ENCODE data around the gene EVC. TPM values are rescaled to one million over a fixed set of nuclear protein-coding genes. Genes with fewer than 3 reads are reported as not detected.
"Not testable (repeated sequence)": the region's sequence is repeated elsewhere in the genome, so short reads cannot be mapped to it uniquely, and the experiment has no call there.

EVC gene
- total RNA-seq, 1 donor = 69.1 TPM

DNA sequence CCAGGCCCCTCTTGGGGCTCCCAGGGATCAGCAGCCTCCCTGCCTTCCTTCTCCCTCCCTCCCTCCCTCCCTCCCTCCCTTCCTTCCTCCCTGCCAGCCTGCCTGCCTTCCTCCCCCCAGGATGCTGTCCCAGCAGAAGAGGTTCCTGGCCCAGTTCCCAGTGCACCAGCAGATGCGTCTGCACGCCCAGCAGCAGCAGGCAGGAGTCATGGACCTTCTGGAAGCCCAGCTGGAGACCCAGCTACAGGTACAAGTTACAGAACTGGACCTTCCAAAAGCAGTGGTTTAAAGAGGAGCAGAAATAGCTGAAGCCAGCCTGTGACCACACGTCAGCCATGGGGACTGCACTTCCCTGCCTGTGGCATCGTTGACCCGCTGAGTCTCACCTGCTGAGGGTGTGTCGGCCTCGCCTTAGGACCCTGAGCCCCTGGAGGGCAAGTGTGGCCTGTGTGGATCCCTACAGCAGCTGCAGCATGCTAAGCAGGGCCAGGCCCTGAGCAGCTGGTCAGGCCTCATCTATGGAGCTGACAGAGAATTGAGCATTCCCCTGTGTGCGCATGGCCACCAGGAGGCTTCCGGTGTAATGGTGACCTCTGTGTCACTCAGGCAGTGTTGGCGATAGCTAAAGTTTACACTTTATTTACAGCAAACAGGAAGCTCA lies 97.2 kb downstream of the EVC start:
- H3K27me3 ChIP-seq (ENCODE audit: insufficient read depth, low read length) = no peaks in the 10 kb centered on the region
- no peak overlapping the region for H3K4me3 ChIP-seq (ENCODE audit: insufficient read depth, low read length)
- H3K4me1 ChIP-seq (ENCODE audit: insufficient read depth, low read length) = no peaks in the 10 kb centered on the region
- H2AFZ ChIP-seq (ENCODE audit: low read length) = no peak overlapping the region
- H3K9me3 ChIP-seq (ENCODE audit: low read depth, low read length) = no peaks in the 10 kb centered on the region
- no peak for TF ChIP-seq CTCF (IDR thresholded peaks at IDR 0.05; ENCODE audit: extremely low read depth, low read depth, low read length)
- no peak overlapping the region for H3K4me2 ChIP-seq (ENCODE audit: insufficient read depth, low read length)
- DNase-seq (ENCODE audit: insufficient read length, low spot score, missing footprints) = peak; percentile 87
- no peaks in the 10 kb centered on the region for H3K79me2 ChIP-seq (ENCODE audit: insufficient read depth, low read length)
- H3K27ac ChIP-seq (ENCODE audit: low read depth, low read length) = no peak overlapping the region
- peaks cover 82% of the 10 kb centered on the region for H3K36me3 ChIP-seq (ENCODE audit: insufficient read depth, low read length)
- peaks cover 19% of the 10 kb centered on the region for H4K20me1 ChIP-seq (ENCODE audit: insufficient read depth, low read length)

GRCh38 chr4:5809216-5809776 lies 98.3 kb downstream of the EVC start:
- Histone ChIP-seq H3K27ac (ENCODE audit: low read depth, low read length) (no peak overlapping the region), H3K9me3 (ENCODE audit: low read depth, low read length) (no peaks in the 10 kb centered on the region), H3K4me2 (ENCODE audit: insufficient read depth, low read length) (no peak overlapping the region), H3K79me2 (ENCODE audit: insufficient read depth, low read length) (peaks cover 3% of the 10 kb centered on the region), H3K4me1 (ENCODE audit: insufficient read depth, low read length) (no peaks in the 10 kb centered on the region), H3K4me3 (ENCODE audit: insufficient read depth, low read length) (no peak overlapping the region), H4K20me1 (ENCODE audit: insufficient read depth, low read length) (peaks cover 29% of the 10 kb centered on the region), H2AFZ (ENCODE audit: low read length) (no peak overlapping the region), H3K27me3 (ENCODE audit: insufficient read depth, low read length) (no peaks in the 10 kb centered on the region), H3K36me3 (ENCODE audit: insufficient read depth, low read length) (peaks cover 82% of the 10 kb centered on the region)
- no peak for TF ChIP-seq CTCF (IDR thresholded peaks at IDR 0.05; ENCODE audit: extremely low read depth, low read depth, low read length)
- peak; percentile 60 for DNase-seq (ENCODE audit: insufficient read length, low spot score, missing footprints)

GRCh38 chr4:5810151-5810550 lies 99.2 kb downstream of the EVC start:
- no peak overlapping the region for H2AFZ ChIP-seq (ENCODE audit: low read length)
- TF ChIP-seq CTCF (IDR thresholded peaks at IDR 0.05; ENCODE audit: extremely low read depth, low read depth, low read length) = no peak
- H3K36me3 ChIP-seq (ENCODE audit: insufficient read depth, low read length) = peaks cover 81% of the 10 kb centered on the region
- H3K27ac ChIP-seq (ENCODE audit: low read depth, low read length) = no peak overlapping the region
- H3K27me3 ChIP-seq (ENCODE audit: insufficient read depth, low read length) = no peaks in the 10 kb centered on the region
- H4K20me1 ChIP-seq (ENCODE audit: insufficient read depth, low read length) = peaks cover 37% of the 10 kb centered on the region
- DNase-seq (ENCODE audit: insufficient read length, low spot score, missing footprints) = no peak
- no peak overlapping the region for H3K4me2 ChIP-seq (ENCODE audit: insufficient read depth, low read length)
- H3K79me2 ChIP-seq (ENCODE audit: insufficient read depth, low read length) = peaks cover 9% of the 10 kb centered on the region
- no peaks in the 10 kb centered on the region for H3K4me1 ChIP-seq (ENCODE audit: insufficient read depth, low read length)
- H3K9me3 ChIP-seq (ENCODE audit: low read depth, low read length) = no peaks in the 10 kb centered on the region
- no peak overlapping the region for H3K4me3 ChIP-seq (ENCODE audit: insufficient read depth, low read length)

- no peaks in the 10 kb centered on the region for H3K4me1 ChIP-seq (ENCODE audit: insufficient read depth, low read length)
- no peak for TF ChIP-seq CTCF (IDR thresholded peaks at IDR 0.05; ENCODE audit: extremely low read depth, low read depth, low read length)
- H3K4me2 ChIP-seq (ENCODE audit: insufficient read depth, low read length) = no peak overlapping the region
- peak; percentile 67 for DNase-seq (ENCODE audit: insufficient read length, low spot score, missing footprints)
- peaks cover 9% of the 10 kb centered on the region for H3K79me2 ChIP-seq (ENCODE audit: insufficient read depth, low read length)
- H3K4me3 ChIP-seq (ENCODE audit: insufficient read depth, low read length) = no peak overlapping the region
- H3K36me3 ChIP-seq (ENCODE audit: insufficient read depth, low read length) = peaks cover 74% of the 10 kb centered on the region
- peaks cover 42% of the 10 kb centered on the region for H4K20me1 ChIP-seq (ENCODE audit: insufficient read depth, low read length)
- H3K9me3 ChIP-seq (ENCODE audit: low read depth, low read length) = no peaks in the 10 kb centered on the region
- no peak overlapping the region for H3K27ac ChIP-seq (ENCODE audit: low read depth, low read length)
- H3K27me3 ChIP-seq (ENCODE audit: insufficient read depth, low read length) = no peaks in the 10 kb centered on the region
- H2AFZ ChIP-seq (ENCODE audit: low read length) = no peak overlapping the region
Measured at GRCh38 chr4:5810770-5811430, 99.9 kb downstream of the EVC start.

- H3K9me3 ChIP-seq (ENCODE audit: low read depth, low read length); H3K27me3 ChIP-seq (ENCODE audit: insufficient read depth, low read length); DNase-seq (ENCODE audit: insufficient read length, low spot score, missing footprints); H2AFZ ChIP-seq (ENCODE audit: low read length); H3K4me2 ChIP-seq (ENCODE audit: insufficient read depth, low read length); H3K4me1 ChIP-seq (ENCODE audit: insufficient read depth, low read length); H3K4me3 ChIP-seq (ENCODE audit: insufficient read depth, low read length): not testable (repeated sequence)
- Histone ChIP-seq H3K79me2 (ENCODE audit: insufficient read depth, low read length) (peaks cover 16% of the 10 kb centered on the region), H4K20me1 (ENCODE audit: insufficient read depth, low read length) (peaks cover 45% of the 10 kb centered on the region), H3K27ac (ENCODE audit: low read depth, low read length) (peak overlapping the region; percentile 46), H3K36me3 (ENCODE audit: insufficient read depth, low read length) (peaks cover 68% of the 10 kb centered on the region)
Measured at GRCh38 chr4:5812057-5812456, 101.1 kb downstream of the EVC start.
